A549 (cell line): ENCODE data around the gene ADARB2. TPM values are rescaled to one million over a fixed set of nuclear protein-coding genes. Genes with fewer than 3 reads are reported as not detected.

Source experiments
- ATAC-seq, 2 experiments: fragments of 200-7000 bp in 1 of 2; fragments of >200 bp in 1 of 2; cut with Nextera tagmentation in 1 of 2; cut with Tn5 transposase in 1 of 2; 3 replicates each; pipeline versions ENCODE4 v1.8.0 to v1.9.1; 2018 to 2020; ENCODE audit warnings: mild to moderate bottlenecking in 1 of 2, moderate library complexity in 1 of 2
- CTCF ChIA-PET: fragments of 300-600 bp; sonication (Branson Sonifier 250); formaldehyde crosslinking; extraction: SDS; loops from one replicate; lab custom pipeline; 2021; ENCODE audit warnings: antibody characterized with exemption, inconsistent platforms; lab: Yijun Ruan, JAX
- POLR2A ChIA-PET: fragments of 350-600 bp; formaldehyde crosslinking; extraction: SDS; loops from one replicate; lab custom pipeline; 2021; ENCODE audit warnings: antibody characterized with exemption, inconsistent platforms; lab: Yijun Ruan, JAX
- DNase-seq, 2 experiments: peaks; one replicate each; pipeline versions ENCODE4 v3.0.0 to v3.0.0-alpha.2; 2011 to 2016; ENCODE audit warnings: low read depth in 1 of 2, low spot score in 1 of 2
- FAIRE-seq: peaks from 2 replicates; lab custom pipeline; 2011; peaks lifted over from hg19 to GRCh38; lab: Jason Lieb, UNC
- H3K27ac ChIP-seq, 2 experiments: fragments of >200 bp; sonication (Bioruptor Twin); formaldehyde crosslinking; 3 replicates each; pipeline ENCODE4 v1.5.1; 2016 to 2017
- H3K4me1 ChIP-seq: fragments of >200 bp; sonication (Bioruptor Twin); formaldehyde crosslinking; 3 replicates; pipeline ENCODE4 v1.6.1; 2016
- H3K4me2 ChIP-seq: fragments of >200 bp; sonication (Bioruptor Twin); formaldehyde crosslinking; 3 replicates; pipeline ENCODE4 v1.6.1; 2016
- H3K4me3 ChIP-seq: fragments of >200 bp; sonication (Bioruptor Twin); formaldehyde crosslinking; 3 replicates; pipeline ENCODE4 v1.5.1; 2016
- H3K9me3 ChIP-seq: fragments of >200 bp; sonication (Bioruptor Twin); formaldehyde crosslinking; 3 replicates; pipeline ENCODE4 v1.6.1; 2016
- CBX2 ChIP-seq: fragments of 200-600 bp; sonication (generic); IDR thresholded peaks from 2 replicates; pipeline ENCODE4 v1.6.1; 2016; ENCODE audit warnings: low read depth, mild to moderate bottlenecking, borderline replicate concordance
- CBX8 ChIP-seq: fragments of 200-600 bp; sonication (generic); IDR thresholded peaks from 2 replicates; pipeline ENCODE4 v1.6.1; 2016
- CEBPB ChIP-seq, 2 experiments: fragments of >200 bp in 1 of 2; sonication (Bioruptor Twin) in 1 of 2; formaldehyde crosslinking in 1 of 2; IDR thresholded peaks; 2 replicates each; pipeline ENCODE4 v1.6.1; 2012 to 2016
- CHD2 ChIP-seq: fragments of 150-350 bp; IDR thresholded peaks from 2 replicates; pipeline ENCODE4 v1.6.1; 2014; ENCODE audit warnings: low read length; ENCODE audit not compliant: partially characterized antibody
- EHF ChIP-seq: fragments of 250-450 bp; sonication (Bioruptor Pico); IDR thresholded peaks from 2 replicates; pipeline ENCODE4 v1.5.0; 2020; ENCODE audit warnings: mild to moderate bottlenecking
- EHMT2 ChIP-seq: fragments of 200-600 bp; sonication (generic); IDR thresholded peaks from 2 replicates; pipeline ENCODE4 v1.6.1; 2016; ENCODE audit warnings: antibody characterized with exemption, low read depth, mild to moderate bottlenecking, moderate library complexity
- ELK1 ChIP-seq: fragments of 150-350 bp; IDR thresholded peaks from 2 replicates; pipeline ENCODE4 v1.6.1; 2014; ENCODE audit warnings: low read depth, mild to moderate bottlenecking, low read length
- EP300 ChIP-seq, 2 experiments: fragments of >200 bp; sonication (Bioruptor Twin); formaldehyde crosslinking; IDR thresholded peaks; 2 replicates in 1 of 2; 3 replicates in 1 of 2; pipeline ENCODE4 v1.6.1; 2016 to 2017
- ESRRA ChIP-seq: fragments of 150-350 bp; IDR thresholded peaks from 2 replicates; pipeline ENCODE4 v1.6.1; 2014; ENCODE audit warnings: mild to moderate bottlenecking, low read length, borderline replicate concordance
- GATA3 ChIP-seq: IDR thresholded peaks from 2 replicates; pipeline ENCODE4 v1.6.1; 2012; ENCODE audit warnings: borderline replicate concordance
- HEYL ChIP-seq: fragments of 250-450 bp; sonication (Bioruptor Pico); IDR thresholded peaks from 2 replicates; pipeline ENCODE4 v1.8.0; 2021; ENCODE audit warnings: mild to moderate bottlenecking, moderate library complexity
- HOXB13 ChIP-seq: fragments of 250-450 bp; sonication (Bioruptor Pico); IDR thresholded peaks from 2 replicates; pipeline ENCODE4 v1.5.0; 2020; ENCODE audit warnings: low read depth, mild to moderate bottlenecking, moderate library complexity
- JUNB ChIP-seq: fragments of >200 bp; sonication (Bioruptor Twin); formaldehyde crosslinking; IDR thresholded peaks from 2 replicates; pipeline ENCODE4 v1.6.1; 2016
- KDM5A ChIP-seq: fragments of 200-600 bp; sonication (generic); IDR thresholded peaks from 2 replicates; pipeline ENCODE4 v1.6.1; 2016; ENCODE audit warnings: antibody characterized with exemption, mild to moderate bottlenecking
- MAFK ChIP-seq: fragments of 450-650 bp; IDR thresholded peaks from 2 replicates; pipeline ENCODE4 v1.6.1; 2014; ENCODE audit not compliant: partially characterized antibody
- MAX ChIP-seq: IDR thresholded peaks from 2 replicates; pipeline ENCODE4 v1.6.1; 2012
- MAZ ChIP-seq: fragments of 150-350 bp; IDR thresholded peaks from 2 replicates; pipeline ENCODE4 v1.6.1; 2014; ENCODE audit warnings: antibody characterized with exemption, low read depth, low read length, borderline replicate concordance
- PBX3 ChIP-seq: IDR thresholded peaks from 2 replicates; pipeline ENCODE4 v1.6.1; 2012
- PHF8 ChIP-seq: fragments of 200-600 bp; sonication (generic); IDR thresholded peaks from 2 replicates; pipeline ENCODE4 v1.6.1; 2016; ENCODE audit warnings: low read depth, mild to moderate bottlenecking, antibody characterized with exemption, moderate library complexity, borderline replicate concordance
- POLR2A ChIP-seq: IDR thresholded peaks from 2 replicates; pipeline ENCODE4 v1.6.1; 2012; ENCODE audit warnings: mild to moderate bottlenecking, low read length
- RAD21 ChIP-seq, 2 experiments: fragments of >200 bp in 1 of 2; sonication (Bioruptor Twin) in 1 of 2; formaldehyde crosslinking in 1 of 2; IDR thresholded peaks in 1 of 2; conservative IDR thresholded peaks in 1 of 2; 2 replicates in 1 of 2; 3 replicates in 1 of 2; pipeline ENCODE4 v1.6.1; 2012 to 2018; ENCODE audit warnings: inconsistent platforms in 1 of 2
- REST ChIP-seq: fragments of 200-600 bp; sonication (generic); IDR thresholded peaks from 2 replicates; pipeline ENCODE4 v1.6.1; 2016; ENCODE audit warnings: antibody characterized with exemption, mild to moderate bottlenecking, moderate library complexity
- SMC3 ChIP-seq: fragments of >200 bp; sonication (Bioruptor Twin); formaldehyde crosslinking; IDR thresholded peaks from 3 replicates; pipeline ENCODE4 v1.6.1; 2018; ENCODE audit warnings: inconsistent platforms
- TFCP2L1 ChIP-seq: fragments of 250-450 bp; sonication (Bioruptor Pico); IDR thresholded peaks from 2 replicates; pipeline ENCODE4 v1.5.0; 2021; ENCODE audit warnings: mild to moderate bottlenecking
- TP53 ChIP-seq: fragments of 250-450 bp; sonication (Bioruptor Pico); IDR thresholded peaks from 2 replicates; pipeline ENCODE4 v1.5.0; 2021; ENCODE audit warnings: mild to moderate bottlenecking, moderate library complexity
- ZC3H11A ChIP-seq: fragments of 450-650 bp; IDR thresholded peaks from 2 replicates; pipeline ENCODE4 v1.6.1; 2014; ENCODE audit warnings: antibody characterized with exemption, mild to moderate bottlenecking
- ZSCAN20 ChIP-seq: fragments of 250-450 bp; sonication (Bioruptor Pico); IDR thresholded peaks from 2 replicates; pipeline ENCODE4 v1.8.0; 2022; ENCODE audit warnings: mild to moderate bottlenecking, moderate library complexity
- WGBS: methylation state at CpG from one replicate; pipeline ENCODE4 v1.1.6; 2017; ENCODE audit errors: missing lambda C conversion rate; 5-methylcytosine and 5-hydroxymethylcytosine counted together
- polyA plus RNA-seq, 4 experiments: library from polyadenylated mRNA; depleted of rRNA in 3 of 4; stranded (reverse); fragments of >200 nt; fragmentation: RNase III in 1 of 4; extraction: RNeasy Plus Mini Kit Qiagen cat#74134 plus additional on column Dnase treatment in 1 of 4; gene quantifications; 2 replicates in 3 of 4; 3 replicates in 1 of 4; pipeline ENCODE4 v1.2.3, GENCODE V29; 2011 to 2017

The ADARB2 gene
- polyA plus RNA-seq, 2 of the 4 experiments (the other 2 are of a cell fraction), result not detected

- POLR2A ChIA-PET, result no interaction called here
- CTCF ChIA-PET, result no interaction called here
- DNase-seq (no peak), ATAC-seq (no peak)
- H3K4me1 ChIP-seq, result no peaks in the 10 kb centered on the region
- no peak overlapping the region for H3K27ac ChIP-seq
- no peak for TF ChIP-seq MAZ
- no peak for TF ChIP-seq CBX8
- no peak for TF ChIP-seq POLR2A
- no peak for TF ChIP-seq ZC3H11A
- no peak for TF ChIP-seq RAD21 (conservative IDR thresholded peaks at IDR 0.05 in 1 of 2, IDR thresholded peaks at IDR 0.05 in 1 of 2)
- TF ChIP-seq ESRRA, result no peak
- no peak for TF ChIP-seq HEYL (CRISPR knock-in tag)
- no peak for TF ChIP-seq MAFK
- no peak for TF ChIP-seq SMC3
- TF ChIP-seq PHF8, result no peak
- no peak for TF ChIP-seq ELK1
- no peak for TF ChIP-seq PBX3
- no peak for TF ChIP-seq CBX2
- no peak for TF ChIP-seq REST
- no peak for TF ChIP-seq TFCP2L1
- TF ChIP-seq CEBPB (IDR thresholded peaks at IDR 0.05), result no peak
- TF ChIP-seq MAX, result no peak
- TF ChIP-seq, all 56 proteins: peak for 0
- H3K9me3 ChIP-seq, result no peaks in the 10 kb centered on the region
- FAIRE-seq, result no peak
- H3K4me2 ChIP-seq, result no peak overlapping the region
- no peak overlapping the region for H3K4me3 ChIP-seq
- WGBS, result 52% methylated on average over 7 of the region's 17 CpGs
Observed at GRCh38 chr10:1199345-1199673, 538.0 kb downstream of the ADARB2 start.

GRCh38 chr10:1198453-1199344, 538.6 kb downstream of the ADARB2 start:
- FAIRE-seq, result no peak
- Histone ChIP-seq H3K27ac (no peak overlapping the region), H3K4me1 (no peaks in the 10 kb centered on the region), H3K4me3 (no peak overlapping the region), H3K4me2 (no peak overlapping the region), H3K9me3 (no peaks in the 10 kb centered on the region)
- WGBS, result 39% methylated on average over 17 of the region's 20 CpGs
- CTCF ChIA-PET, result no interaction called here
- POLR2A ChIA-PET, result no interaction called here
- TF ChIP-seq TP53 (CRISPR knock-in tag), result no peak
- no peak for TF ChIP-seq CBX8
- TF ChIP-seq CHD2, result no peak
- TF ChIP-seq ZSCAN20 (CRISPR knock-in tag), result no peak
- TF ChIP-seq EHF (CRISPR knock-in tag), result no peak
- no peak for TF ChIP-seq PBX3
- TF ChIP-seq EHMT2, result no peak
- no peak for TF ChIP-seq MAFK
- TF ChIP-seq JUNB, result no peak
- no peak for TF ChIP-seq KDM5A
- no peak for TF ChIP-seq ESRRA
- no peak for TF ChIP-seq GATA3
- no peak for TF ChIP-seq HOXB13 (CRISPR knock-in tag)
- no peak for TF ChIP-seq EP300 (IDR thresholded peaks at IDR 0.05)
- TF ChIP-seq SMC3, result no peak
- no peak for DNase-seq
- no peak for ATAC-seq
